Measurements from ENCODE around the gene ARHGEF33.

- no peak for TF ChIP-seq CTCF (conservative IDR thresholded peaks at IDR 0.05 in 1 of 2, IDR thresholded peaks at IDR 0.05 in 1 of 2; ENCODE audit: extremely low read depth in 1 of 2, insufficient read depth in 1 of 2, low read depth in 1 of 2, low read length in 2 of 2)
- TF ChIP-seq EZH2 (IDR thresholded peaks at IDR 0.05; ENCODE audit: borderline replicate concordance, low read length) = no peak
These were observed 88.7 kb downstream of the ARHGEF33 start for GRCh38 chr2:38978296-38978903.

Measured in mammary epithelial cell (primary cell).